COLO829 (cell line): ENCODE results near the gene HTR3B.

Experiments used
- DNase-seq: peaks from one replicate; pipeline ENCODE4 v3.0.0; 2012; ENCODE audit warnings: low spot score

Gene HTR3B

DNA sequence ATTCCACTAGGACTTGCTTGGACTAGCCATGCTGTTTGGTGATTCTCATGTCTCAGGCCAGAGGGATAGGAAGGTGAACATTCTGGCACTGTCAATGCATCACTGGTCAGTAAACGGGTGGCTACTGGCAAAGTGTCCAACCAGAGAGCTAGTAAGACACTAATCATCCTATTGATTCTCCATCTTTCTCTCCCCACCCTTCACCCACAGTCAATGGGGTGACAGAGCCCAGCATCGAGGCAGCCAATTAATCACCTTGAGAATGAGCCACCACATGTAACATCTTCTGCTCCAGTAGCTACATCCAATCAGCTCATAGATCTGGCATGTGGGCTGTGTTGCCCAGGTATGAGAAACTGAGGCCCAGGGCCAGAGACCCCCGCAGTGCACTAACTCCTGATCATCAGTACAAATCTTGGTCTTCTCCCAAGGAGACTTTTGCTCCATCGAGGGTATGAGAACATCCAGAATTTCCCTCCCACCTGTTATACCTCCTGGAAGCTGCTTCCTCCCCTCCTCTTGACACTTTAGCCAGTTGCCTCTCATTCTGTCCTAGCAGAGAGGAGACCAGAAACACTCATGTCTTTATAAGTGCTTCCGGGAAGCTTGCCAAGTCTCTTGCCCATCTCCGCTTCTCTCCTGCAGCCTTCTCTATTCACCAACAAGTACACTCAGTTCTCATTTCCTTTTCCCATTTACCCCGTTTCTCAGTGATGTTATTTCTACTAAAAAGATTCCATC is 87.3 kb downstream of the HTR3B start:
- peak; percentile 31 for DNase-seq

DNA sequence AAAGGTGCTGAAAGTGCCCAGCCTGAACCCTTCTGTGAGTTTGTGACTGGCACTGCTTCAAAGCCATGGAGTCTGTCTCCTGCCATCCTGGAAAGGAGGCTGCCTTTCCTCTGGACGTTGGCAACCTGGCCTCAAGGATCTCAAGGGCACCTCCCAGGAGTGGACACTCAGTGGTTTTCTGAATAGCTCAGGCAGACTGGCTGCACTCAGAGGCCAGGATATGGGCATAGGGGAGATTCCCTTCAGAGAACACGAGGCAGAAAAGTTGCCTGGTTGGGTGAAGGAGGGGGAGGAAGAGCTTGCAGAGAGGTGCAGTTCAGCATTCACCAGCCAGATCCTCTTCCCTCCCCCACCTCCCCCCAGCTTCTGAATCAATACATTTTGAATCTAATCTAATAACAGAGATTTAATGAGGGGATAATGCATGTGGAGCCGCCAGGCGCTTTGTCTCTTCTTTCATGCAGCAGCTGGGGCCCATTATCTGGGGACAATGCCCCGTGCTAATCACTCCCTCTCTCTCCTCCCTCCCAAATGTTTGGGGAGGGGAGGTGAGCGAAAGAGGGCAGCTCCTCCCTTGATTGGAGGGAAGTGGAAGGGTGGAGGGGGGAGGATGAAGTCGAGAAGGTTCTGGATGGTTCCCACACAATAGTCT is 88.0 kb downstream of the HTR3B start:
- DNase-seq = no peak

GRCh38 chr11:113994077-113994954 is 89.7 kb downstream of the HTR3B start:
- DNase-seq = peak; percentile 34
